PC-3 (cell line): ENCODE measurements around the gene CTDNEP1. TPM values are rescaled to one million over a fixed set of nuclear protein-coding genes. Genes with fewer than 3 reads are reported as not detected.

Experiments used
- ATAC-seq: fragments of 200-7000 bp; cut with Tn5 transposase; 2 replicates; pipeline ENCODE4 v1.9.1; 2020; ENCODE audit warnings: mild to moderate bottlenecking, moderate library complexity
- BruUV-seq: library from RNA; stranded (reverse); fragments of 400-500 nt; replicated peaks from 2 replicates; lab custom pipeline; 2021; lab: Mats Ljungman, UMichigan
- CTCF ChIA-PET: fragments of 300-600 bp; sonication (Branson Sonifier 250); formaldehyde crosslinking; loops from one replicate; lab custom pipeline; 2022; ENCODE audit warnings: antibody characterized with exemption; lab: Charles Lee
- POLR2A ChIA-PET: fragments of 300-600 bp; sonication (Branson Sonifier 250); formaldehyde crosslinking; loops from one replicate; lab custom pipeline; 2022; ENCODE audit warnings: antibody characterized with exemption; ENCODE audit not compliant: unreplicated experiment; lab: Charles Lee
- DNase-seq: peaks from one replicate; pipeline ENCODE4 v3.0.0-alpha.2; 2015
- H2AFZ ChIP-seq: fragments of 300-600 bp; sonication (generic); 2 replicates; pipeline ENCODE4 v1.6.0; 2016; ENCODE audit warnings: antibody characterized with exemption, low read length
- H3F3A ChIP-seq: fragments of 300-600 bp; sonication (generic); one replicate; pipeline ENCODE4 v1.6.0; 2017; ENCODE audit warnings: antibody characterized with exemption, low read length, control low read depth, mild to moderate bottlenecking; ENCODE audit not compliant: unreplicated experiment
- H3K27ac ChIP-seq: fragments of 300-600 bp; sonication (generic); 2 replicates; pipeline ENCODE4 v1.5.1; 2016; ENCODE audit warnings: mild to moderate bottlenecking, low read length
- H3K27me3 ChIP-seq: fragments of 300-600 bp; sonication (generic); 2 replicates; pipeline ENCODE4 v1.6.1; 2016; ENCODE audit warnings: low read length, mixed read lengths
- H3K36me3 ChIP-seq: fragments of 300-600 bp; sonication (generic); 2 replicates; pipeline ENCODE4 v1.6.1; 2016; ENCODE audit warnings: low read depth, mixed run types, low read length, mixed read lengths
- H3K4me1 ChIP-seq: fragments of 300-600 bp; sonication (generic); 2 replicates; pipeline ENCODE4 v1.5.1; 2016; ENCODE audit warnings: low read length; ENCODE audit not compliant: insufficient read depth
- H3K4me2 ChIP-seq: fragments of 300-600 bp; sonication (generic); 2 replicates; pipeline ENCODE4 v1.6.0; 2016; ENCODE audit warnings: low read length
- H3K4me3 ChIP-seq: fragments of 300-600 bp; sonication (generic); 2 replicates; pipeline ENCODE4 v1.5.1; 2016; ENCODE audit warnings: mild to moderate bottlenecking, low read length, mixed read lengths
- H3K79me2 ChIP-seq: fragments of 300-600 bp; sonication (generic); 2 replicates; pipeline ENCODE4 v1.6.1; 2017; ENCODE audit warnings: low read length, mixed read lengths
- H3K9ac ChIP-seq: fragments of 300-600 bp; sonication (generic); 2 replicates; pipeline ENCODE4 v1.6.0; 2016; ENCODE audit warnings: mild to moderate bottlenecking, low read length
- H3K9me2 ChIP-seq: fragments of 300-600 bp; sonication (generic); replicated peaks from 2 replicates; pipeline ENCODE4 v1.6.1; 2016; ENCODE audit warnings: mixed run types, low read length, mixed read lengths
- H3K9me3 ChIP-seq: fragments of 300-600 bp; sonication (generic); 2 replicates; pipeline ENCODE4 v1.6.1; 2016; ENCODE audit warnings: low read length, mixed read lengths
- H4K20me1 ChIP-seq: fragments of 300-600 bp; sonication (generic); 2 replicates; pipeline ENCODE4 v1.6.1; 2016; ENCODE audit warnings: low read length, mixed read lengths
- CTCF ChIP-seq: fragments of 300-600 bp; sonication (generic); conservative IDR thresholded peaks from 2 replicates; pipeline ENCODE4 v1.5.1; 2017; ENCODE audit warnings: antibody characterized with exemption, low read depth, mild to moderate bottlenecking, low read length
- EZH2 ChIP-seq: fragments of 300-600 bp; sonication (generic); IDR thresholded peaks from one replicate; pipeline ENCODE4 v1.6.1; 2017; ENCODE audit warnings: antibody characterized with exemption, mild to moderate bottlenecking, low read length; ENCODE audit not compliant: unreplicated experiment
- EZH2phosphoT487 ChIP-seq: fragments of 300-600 bp; sonication (generic); IDR thresholded peaks from 2 replicates; pipeline ENCODE4 v1.6.1; 2018; ENCODE audit warnings: mild to moderate bottlenecking, antibody characterized with exemption, low read length, borderline replicate concordance
- intact Hi-C: fragments of 100-400 bp; cut with micrococcal nuclease; formaldehyde crosslinking; loops from 2 replicates; pipeline ENCODE4 v1.9.0; 2023
- total RNA-seq: library from RNA; depleted of rRNA; stranded (reverse); fragments of >200 nt; gene quantifications from 2 replicates; pipeline ENCODE4 v1.2.3, GENCODE V29; 2014

CTDNEP1 gene
- total RNA-seq, 1 experiment from 2014 or later: 52.4 TPM

- H3K36me3 ChIP-seq: peaks cover 5% of the 10 kb centered on the region; the same call in 1 of the 2 replicates
- H3K4me3 ChIP-seq: peak overlapping the region; percentile 86
- ChIA-PET POLR2A (no interaction called here), CTCF (no interaction called here)
- H3K9me2 ChIP-seq: no peaks in the 10 kb centered on the region
- H3K27me3 ChIP-seq: no peaks in the 10 kb centered on the region
- H4K20me1 ChIP-seq: no peaks in the 10 kb centered on the region
- peaks cover 17% of the 10 kb centered on the region for H3K4me1 ChIP-seq
- intact Hi-C loops: loop anchor here (5.0 kb wide), 1 partner anchor 64 kb away; the partner anchor contains the start of gene EIF5A
- H3K9me3 ChIP-seq: no peaks in the 10 kb centered on the region
- TF ChIP-seq EZH2 (no peak), CTCF (no peak), EZH2phosphoT487 (no peak)
- H3K9ac ChIP-seq: peak overlapping the region; percentile 89
- peak overlapping the region; percentile 99 for H3K4me2 ChIP-seq
- DNase-seq: no peak
- peaks cover 53% of the 10 kb centered on the region for H3K79me2 ChIP-seq
- no peaks in the 10 kb centered on the region for H3F3A ChIP-seq
- BruUV-seq: TSS peak; percentile 20
- peak overlapping the region; percentile 80; the same call in 1 of the 2 replicates for H2AFZ ChIP-seq
- peak overlapping the region; percentile 10; the same call in 1 of the 2 replicates for H3K27ac ChIP-seq
- ATAC-seq: no peak
These were observed 8.1 kb downstream of the CTDNEP1 start for GRCh38 chr17:7243453-7243729.

GRCh38 chr17:7242717-7243452 lies 8.6 kb downstream of the CTDNEP1 start:
- Histone ChIP-seq H3K36me3 (peaks cover 5% of the 10 kb centered on the region; the same call in 1 of the 2 replicates), H4K20me1 (no peaks in the 10 kb centered on the region), H2AFZ (peak overlapping the region; percentile 80), H3K9me3 (no peaks in the 10 kb centered on the region), H3K4me3 (peak overlapping the region; percentile 86), H3K4me2 (peak overlapping the region; percentile 99), H3K9me2 (no peaks in the 10 kb centered on the region), H3K4me1 (peaks cover 17% of the 10 kb centered on the region), H3F3A (no peaks in the 10 kb centered on the region), H3K27me3 (no peaks in the 10 kb centered on the region), H3K9ac (peak overlapping the region; percentile 89), H3K79me2 (peaks cover 50% of the 10 kb centered on the region), H3K27ac (peak overlapping the region; percentile 69)
- TF ChIP-seq CTCF (no peak), EZH2phosphoT487 (no peak), EZH2 (no peak)
- no TSS peak for BruUV-seq
- intact Hi-C loops: loop anchor here (5.0 kb wide), 1 partner anchor 64 kb away; the partner anchor contains the start of gene EIF5A
- POLR2A ChIA-PET: interaction anchor here (0.6 kb wide), 2 partner anchors 241 to 444 kb away, joined by 6 to 11 read pairs; partner anchors contain the start of gene POLR2A
- DNase-seq (peak; percentile 85), ATAC-seq (peak; percentile 29)
- CTCF ChIA-PET: no interaction called here
